Amniotic epithelial cell (primary cell): Measurements from ENCODE around the gene TLE2.
"Not testable (repeated sequence)": the region's sequence is repeated elsewhere in the genome, so short reads cannot be mapped to it uniquely, and the experiment has no call there.

Experiments used
- DNase-seq: peaks from one replicate; pipeline ENCODE4 v3.0.0-alpha.2; 2010; ENCODE audit warnings: low read depth

Gene TLE2

GRCh38 chr19:2982983-2983350 is 46.1 kb downstream of the TLE2 start:
- DNase-seq: peak; percentile 75

GRCh38 chr19:2982561-2982960 is 46.5 kb downstream of the TLE2 start:
- DNase-seq: no peak

- no peak for DNase-seq
Observed at GRCh38 chr19:2981898-2982297, 47.2 kb downstream of the TLE2 start.

- peak; percentile 38 for DNase-seq
Observed at GRCh38 chr19:2978772-2979171, 50.3 kb downstream of the TLE2 start.

GRCh38 chr19:2978166-2978767 is 50.8 kb downstream of the TLE2 start:
- DNase-seq: no peak

GRCh38 chr19:2977746-2978138 is 51.3 kb downstream of the TLE2 start:
- DNase-seq: no peak

- DNase-seq: peak; percentile 91
Observed at GRCh38 chr19:2977001-2977745, 51.9 kb downstream of the TLE2 start, which contains the start of gene TLE6. TSS of gene TLE6 (plus strand) at chr19:2977564. CDS start at chr19:2978234, 670 bp downstream.

GRCh38 chr19:2976609-2977000 is 52.5 kb downstream of the TLE2 start:
- DNase-seq: no peak

- DNase-seq: peak; percentile 98
Observed at GRCh38 chr19:2974342-2975041, 54.6 kb downstream of the TLE2 start.

GRCh38 chr19:2973229-2973628 is 55.9 kb downstream of the TLE2 start:
- DNase-seq: no peak

- DNase-seq: peak; percentile 96
Observed at GRCh38 chr19:2970201-2970835, 58.8 kb downstream of the TLE2 start.

GRCh38 chr19:2969104-2969504 is 60.0 kb downstream of the TLE2 start:
- DNase-seq: peak; percentile 51

- DNase-seq: no peak
Observed at GRCh38 chr19:2967972-2968371, 61.1 kb downstream of the TLE2 start.

GRCh38 chr19:2964874-2965273 is 64.2 kb downstream of the TLE2 start:
- DNase-seq: no peak

GRCh38 chr19:2963631-2964030 is 65.4 kb downstream of the TLE2 start:
- DNase-seq: not testable (repeated sequence)

- DNase-seq: no peak
Observed at GRCh38 chr19:2963122-2963521, 66.0 kb downstream of the TLE2 start.

- peak; percentile 64 for DNase-seq
Observed at GRCh38 chr19:2962018-2962670, 66.9 kb downstream of the TLE2 start.

GRCh38 chr19:2960120-2960519 is 69.0 kb downstream of the TLE2 start:
- no peak for DNase-seq

GRCh38 chr19:2957160-2957559 is 71.9 kb downstream of the TLE2 start:
- DNase-seq: no peak

GRCh38 chr19:2952953-2953481 is 76.1 kb downstream of the TLE2 start:
- DNase-seq: peak; percentile 34

- peak; percentile 99 for DNase-seq
Observed at GRCh38 chr19:2950286-2951124, 78.6 kb downstream of the TLE2 start.
